HG03575 (cell line): ENCODE results near the gene PC.
"Not testable (repeated sequence)": the region's sequence is repeated elsewhere in the genome, so short reads cannot be mapped to it uniquely, and the experiment has no call there.

Experiments
- ATAC-seq: cut with Tn5 transposase; IDR thresholded peaks from one replicate; pipeline ENCODE4 v1.9.1; 2021; ENCODE audit not compliant: unreplicated experiment, insufficient number of reproducible peaks, low FRiP score; ENCODE audit errors: extremely low read depth

Gene PC

GRCh38 chr11:66961691-66962213 lies 3.6 kb upstream of the PC start:
- not testable (repeated sequence) for ATAC-seq

DNA sequence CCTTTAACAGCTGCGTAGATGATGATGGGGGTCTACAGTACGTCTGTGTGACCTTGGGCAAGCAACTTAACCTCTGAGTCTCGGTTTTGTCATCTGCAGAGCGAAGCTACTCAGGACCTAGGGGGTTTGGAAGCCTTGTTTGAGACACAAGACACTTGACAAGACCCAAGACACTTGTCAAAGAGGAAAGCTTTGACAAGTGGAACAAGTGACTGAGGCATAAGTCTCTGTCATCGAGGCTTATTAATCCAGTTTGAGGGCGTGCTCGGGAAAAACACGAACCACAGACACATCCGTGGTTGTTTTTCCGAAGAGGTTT lies 732 bp upstream of the PC start:
- ATAC-seq: no peak

- ATAC-seq: no peak
These were observed 282 bp downstream of the PC start for GRCh38 chr11:66957971-66958231.

GRCh38 chr11:66956689-66957290 lies 1.4 kb downstream of the PC start:
- no peak for ATAC-seq

- no peak for ATAC-seq
These were observed 4.9 kb downstream of the PC start for GRCh38 chr11:66953081-66953833.

- no peak for ATAC-seq
These were observed 6.3 kb downstream of the PC start for GRCh38 chr11:66951927-66952337.

DNA sequence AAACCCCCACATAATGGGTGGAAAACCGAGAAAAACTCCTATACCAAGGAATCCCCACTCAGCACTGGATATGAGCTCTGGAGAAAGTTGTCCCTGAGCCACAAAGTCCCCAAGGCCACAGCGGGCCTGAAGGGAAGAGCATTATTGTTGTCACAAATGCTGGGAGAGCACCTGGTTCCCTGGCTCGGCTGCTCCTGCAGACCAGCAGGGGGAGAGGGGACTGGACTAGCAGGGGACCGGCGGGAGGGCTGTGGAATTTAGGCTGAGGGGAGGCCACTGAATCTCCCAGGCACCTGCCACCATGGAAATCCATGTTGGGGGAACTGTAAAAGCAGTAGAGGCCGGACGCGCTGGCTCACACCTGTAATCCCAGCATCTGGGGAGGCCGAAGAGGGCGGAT lies 7.0 kb downstream of the PC start:
- no peak for ATAC-seq

- no peak for ATAC-seq
These were observed 8.1 kb downstream of the PC start for GRCh38 chr11:66950112-66950535.

DNA sequence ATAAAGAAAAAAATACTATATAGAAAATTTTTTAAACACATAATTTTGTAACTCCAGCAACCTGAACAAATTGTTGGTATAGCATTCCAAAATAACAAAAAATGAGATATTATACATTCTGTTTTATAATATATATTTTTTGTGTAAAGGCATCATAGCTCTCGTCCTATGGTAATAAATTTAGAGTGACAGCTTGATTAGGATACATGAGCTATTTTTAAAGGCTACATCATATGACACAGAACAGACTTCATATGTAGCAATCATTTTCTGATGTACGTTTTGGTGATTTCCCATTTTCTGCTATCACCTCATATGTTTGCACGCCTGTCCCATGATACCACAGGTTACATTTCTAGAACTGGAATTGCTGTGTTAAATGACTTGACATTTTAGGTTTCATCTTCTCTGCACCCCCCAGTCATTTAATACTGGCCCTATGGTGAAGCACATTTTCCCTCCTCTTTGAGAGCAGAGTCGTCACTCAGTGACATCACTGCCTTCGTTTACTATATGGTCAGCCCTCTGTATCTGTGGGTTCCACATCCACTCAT lies 19.5 kb downstream of the PC start:
- ATAC-seq: no peak

DNA sequence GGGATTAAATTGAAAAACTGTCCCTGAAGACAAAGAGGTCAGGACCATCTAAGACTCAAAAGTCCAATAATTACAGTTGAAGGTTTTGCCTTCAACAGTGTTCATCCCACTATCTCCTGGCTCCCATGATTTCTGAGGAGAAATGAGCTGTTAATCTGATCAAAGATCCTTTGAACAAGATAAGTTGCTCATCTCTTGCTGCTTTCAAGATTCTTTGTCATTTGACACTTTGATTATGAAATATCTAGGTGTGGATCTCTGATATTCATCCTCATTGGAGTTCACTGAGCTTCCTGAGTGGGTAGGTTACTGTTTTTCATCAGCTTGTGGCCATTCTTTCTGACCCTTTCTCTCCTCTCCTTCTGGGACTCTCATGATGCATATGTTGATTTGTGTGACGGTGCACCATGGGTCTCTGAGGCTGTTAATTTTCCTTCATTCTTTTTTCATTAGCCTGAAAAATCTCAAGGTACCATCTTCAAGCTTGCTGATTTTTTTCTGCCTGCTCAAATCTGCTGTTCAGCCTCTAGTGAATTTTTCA lies 20.9 kb downstream of the PC start:
- ATAC-seq: no peak

DNA sequence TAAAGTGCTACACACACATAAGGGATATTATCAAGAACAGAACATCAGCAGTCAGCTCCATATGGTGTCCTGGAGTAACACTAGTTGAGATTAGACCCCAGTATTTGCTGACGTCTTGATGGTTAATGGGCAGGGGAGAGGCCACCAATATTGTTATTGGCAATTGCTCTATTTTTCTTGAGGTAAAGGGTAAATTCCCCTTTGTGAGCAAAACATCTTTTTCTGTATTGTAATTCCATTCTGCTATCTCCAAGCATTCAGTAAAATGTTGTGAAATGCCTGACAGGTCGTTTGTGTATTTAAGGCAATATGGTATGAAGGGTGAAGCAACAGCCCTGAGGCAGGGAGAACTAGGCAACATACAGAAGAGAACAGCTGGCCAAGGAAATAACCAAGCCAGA lies 21.9 kb downstream of the PC start:
- no peak for ATAC-seq

- no peak for ATAC-seq
These were observed 23.0 kb downstream of the PC start for GRCh38 chr11:66934950-66935779.

GRCh38 chr11:66933531-66933930 lies 24.7 kb downstream of the PC start:
- ATAC-seq: no peak

GRCh38 chr11:66932543-66932942 lies 25.6 kb downstream of the PC start:
- no peak for ATAC-seq

DNA sequence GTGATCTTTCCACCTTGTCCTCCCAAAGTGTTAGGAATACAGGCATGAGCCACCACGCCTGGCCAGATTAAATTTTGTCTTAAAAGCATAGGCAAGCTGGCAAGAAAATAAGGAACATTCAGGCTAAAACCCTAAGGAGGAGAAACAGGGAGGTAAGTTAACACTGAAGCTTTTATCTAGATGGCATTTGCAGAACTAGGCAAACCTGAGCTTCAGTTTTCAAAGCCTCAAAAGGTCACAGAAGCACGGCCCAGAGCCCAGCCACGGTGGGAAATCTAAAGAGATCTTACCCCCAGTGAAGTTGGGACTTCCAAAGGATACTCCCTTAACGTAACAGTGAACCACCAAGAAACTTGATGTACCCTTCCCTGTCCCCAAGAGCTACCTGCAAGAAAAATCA lies 28.4 kb downstream of the PC start:
- ATAC-seq: no peak

- ATAC-seq: no peak
These were observed 33.9 kb downstream of the PC start for GRCh38 chr11:66924272-66924671.

DNA sequence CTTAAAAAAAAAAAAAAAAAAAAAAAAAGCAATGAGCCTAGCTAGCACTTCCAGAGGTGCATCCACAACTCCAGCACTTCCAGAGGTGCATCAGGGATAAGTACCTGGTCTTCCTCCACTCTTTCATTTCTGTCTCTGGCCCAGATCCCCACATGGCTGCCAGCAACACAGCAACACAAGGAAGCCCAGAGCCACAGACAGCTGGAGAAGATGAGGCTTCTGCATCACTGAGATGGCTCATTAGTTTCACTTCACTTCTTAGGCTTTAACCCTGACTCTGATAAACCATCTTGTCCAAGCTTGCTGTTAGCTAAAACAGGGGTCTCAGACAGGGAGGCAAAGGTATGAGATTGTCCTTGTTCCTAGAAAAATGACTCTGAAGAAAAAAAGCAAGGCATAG lies 35.6 kb downstream of the PC start:
- no peak for ATAC-seq

GRCh38 chr11:66920978-66921784 lies 37.0 kb downstream of the PC start:
- no peak for ATAC-seq

DNA sequence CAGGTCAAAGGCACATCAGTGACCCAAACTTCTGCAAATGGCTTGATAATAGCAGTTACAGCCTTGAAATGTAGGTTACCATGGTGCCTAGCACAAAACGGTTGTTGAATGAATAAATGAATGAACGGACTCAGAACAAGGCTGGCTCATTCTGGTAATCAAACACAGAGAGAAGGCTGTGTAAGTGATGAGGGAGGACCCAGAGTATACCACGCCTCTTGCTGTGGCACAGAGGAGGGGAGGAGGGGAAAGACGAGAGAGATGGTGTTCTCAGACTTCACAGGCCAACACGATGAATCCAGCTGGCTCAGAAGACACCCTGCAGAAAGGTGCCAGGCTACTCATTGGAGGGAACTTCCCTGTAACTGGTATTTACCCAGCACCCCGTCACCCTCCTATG lies 38.3 kb downstream of the PC start:
- ATAC-seq: no peak
